BJ (cell line): Measurements from ENCODE around the gene ANKLE2. TPM values are rescaled to one million over a fixed set of nuclear protein-coding genes. Genes with fewer than 3 reads are reported as not detected.
"Not testable (repeated sequence)": the region's sequence is repeated elsewhere in the genome, so short reads cannot be mapped to it uniquely, and the experiment has no call there.

Experiments
- CTCF ChIA-PET: fragments of 350-600 bp; formaldehyde crosslinking; extraction: SDS; loops from one replicate; lab custom pipeline; 2021; ENCODE audit warnings: antibody characterized with exemption, inconsistent platforms; lab: Yijun Ruan, JAX
- POLR2A ChIA-PET: fragments of 300-600 bp; sonication (Branson Sonifier 250); formaldehyde crosslinking; extraction: SDS; loops from one replicate; lab custom pipeline; 2021; ENCODE audit warnings: antibody characterized with exemption; lab: Charles Lee
- DNase-seq: peaks from one replicate; pipeline ENCODE4 v3.0.0-alpha.2; 2011; ENCODE audit warnings: low read depth
- H3K27me3 ChIP-seq: 2 replicates; pipeline ENCODE4 v1.6.0; 2011; ENCODE audit warnings: low read length; ENCODE audit not compliant: control insufficient read depth, insufficient read depth
- H3K36me3 ChIP-seq: 2 replicates; pipeline ENCODE4 v1.5.1; 2011; ENCODE audit warnings: low read length; ENCODE audit not compliant: control insufficient read depth, insufficient read depth
- H3K4me3 ChIP-seq: 2 replicates; pipeline ENCODE4 v1.5.1; 2011; ENCODE audit warnings: low read depth, mild to moderate bottlenecking, control low read depth, low read length
- CTCF ChIP-seq: IDR thresholded peaks from 2 replicates; pipeline ENCODE4 v1.5.1; 2011; ENCODE audit warnings: low read depth, mild to moderate bottlenecking, control low read depth, inconsistent platforms, low read length, moderate library complexity; ENCODE audit not compliant: insufficient read depth
- polyA plus RNA-seq: library from polyadenylated mRNA; depleted of rRNA; stranded (reverse); fragments of >200 nt; gene quantifications from 2 replicates; pipeline ENCODE4 v1.2.3, GENCODE V29; 2011

The ANKLE2 gene
- polyA plus RNA-seq, 1 experiment: 119 TPM

GRCh38 chr12:132766380-132767085, 4.9 kb upstream of the ANKLE2 start:
- peaks cover 11% of the 10 kb centered on the region for H3K36me3 ChIP-seq
- no peaks in the 10 kb centered on the region for H3K27me3 ChIP-seq
- no peak for TF ChIP-seq CTCF
- DNase-seq: no peak
- ChIA-PET CTCF (interaction anchor here (1.5 kb wide), 1 partner anchor 11 kb away, joined by 5 read pairs; no protein-coding TSS in a partner anchor), POLR2A (no interaction called here)
- H3K4me3 ChIP-seq: no peak overlapping the region

- DNase-seq: no peak
- Histone ChIP-seq H3K4me3 (no peak overlapping the region), H3K36me3 (peaks cover 7% of the 10 kb centered on the region), H3K27me3 (no peaks in the 10 kb centered on the region)
- POLR2A ChIA-PET: no interaction called here
- CTCF ChIA-PET: interaction anchor here (0.7 kb wide), 1 partner anchor 58 kb away, joined by 3 read pairs; no protein-coding TSS in a partner anchor
- TF ChIP-seq CTCF: no peak
Observed at GRCh38 chr12:132765361-132765760, 3.7 kb upstream of the ANKLE2 start.

- DNase-seq: no peak
- ChIA-PET POLR2A (no interaction called here), CTCF (interaction anchor here (1.5 kb wide), 1 partner anchor 43 kb away, joined by 3 read pairs; no protein-coding TSS in a partner anchor)
Observed at GRCh38 chr12:132764231-132764630, 2.6 kb upstream of the ANKLE2 start.

GRCh38 chr12:132761921-132762583, 420 bp upstream of the ANKLE2 start:
- H3K36me3 ChIP-seq: peaks cover 1% of the 10 kb centered on the region; the same call in 1 of the 2 replicates
- CTCF ChIA-PET: interaction anchor here (0.6 to 1.2 kb wide), 2 partner anchors 14 to 49 kb away, joined by 3 to 4 read pairs; no protein-coding TSS in a partner anchor
- peak; percentile 49 for DNase-seq
- POLR2A ChIA-PET: no interaction called here
- peak overlapping the region; percentile 90 for H3K4me3 ChIP-seq
- TF ChIP-seq CTCF: peak; percentile 25; the same call in 1 of the 2 replicates
- no peaks in the 10 kb centered on the region for H3K27me3 ChIP-seq

More at GRCh38 chr12:132764231-132764630, 2.6 kb upstream of the ANKLE2 start:
- Histone ChIP-seq H3K27me3 (no peaks in the 10 kb centered on the region), H3K36me3 (peaks cover 2% of the 10 kb centered on the region; the same call in 1 of the 2 replicates), H3K4me3 (no peak overlapping the region)
- TF ChIP-seq CTCF: no peak

- no peak overlapping the region for H3K4me3 ChIP-seq
- DNase-seq: no peak
- ChIA-PET CTCF (interaction anchor here (0.6 kb wide), 2 partner anchors 15 to 35 kb away, joined by 3 read pairs; no protein-coding TSS in a partner anchor), POLR2A (no interaction called here)
- H3K36me3 ChIP-seq: peaks cover 6% of the 10 kb centered on the region
- no peak for TF ChIP-seq CTCF
- no peaks in the 10 kb centered on the region for H3K27me3 ChIP-seq
Observed at GRCh38 chr12:132759359-132759758, 2.3 kb downstream of the ANKLE2 start.

GRCh38 chr12:132758825-132759224, 2.8 kb downstream of the ANKLE2 start:
- H3K27me3 ChIP-seq, DNase-seq, POLR2A ChIA-PET, H3K4me3 ChIP-seq, H3K36me3 ChIP-seq: not testable (repeated sequence)
- CTCF ChIA-PET: interaction anchor here (0.6 kb wide), 2 partner anchors 16 to 36 kb away, joined by 3 read pairs; no protein-coding TSS in a partner anchor
